A673 (cell line): ENCODE data around the gene EHBP1L1. TPM values are rescaled to one million over a fixed set of nuclear protein-coding genes. Genes with fewer than 3 reads are reported as not detected.

Source experiments
- BruUV-seq: library from RNA; stranded (reverse); fragments of 400-500 nt; replicated peaks from 2 replicates; lab custom pipeline; 2021; lab: Mats Ljungman, UMichigan
- CTCF ChIA-PET: fragments of 300-600 bp; sonication (Branson Sonifier 250); formaldehyde crosslinking; loops from one replicate; lab custom pipeline; 2022; ENCODE audit warnings: antibody characterized with exemption; lab: Charles Lee
- POLR2A ChIA-PET: fragments of 300-600 bp; sonication (Branson Sonifier 250); formaldehyde crosslinking; loops from one replicate; lab custom pipeline; 2022; ENCODE audit warnings: antibody characterized with exemption; ENCODE audit not compliant: low non-redundant PET; lab: Charles Lee
- DNase-seq: peaks from one replicate; pipeline ENCODE4 v3.0.0-alpha.2; 2015; ENCODE audit warnings: low spot score
- H3K27ac ChIP-seq: fragments of 200-600 bp; sonication (generic); 2 replicates; pipeline ENCODE4 v1.5.1; 2016; ENCODE audit warnings: mixed run types, low read depth, mild to moderate bottlenecking, mixed read lengths, antibody characterized with exemption, low read length; ENCODE audit not compliant: poor library complexity, severe bottlenecking
- H3K27me3 ChIP-seq: fragments of 200-600 bp; sonication (generic); replicated peaks from 2 replicates; pipeline ENCODE4 v1.6.1; 2017; ENCODE audit warnings: mixed run types, low read depth, mild to moderate bottlenecking, mixed read lengths, antibody characterized with exemption, low read length; ENCODE audit not compliant: insufficient read depth, poor library complexity
- H3K36me3 ChIP-seq: fragments of 200-600 bp; sonication (generic); 2 replicates; pipeline ENCODE4 v1.6.1; 2016; ENCODE audit warnings: mixed run types, mild to moderate bottlenecking, mixed read lengths, antibody characterized with exemption, low read length; ENCODE audit not compliant: insufficient read depth, poor library complexity, severe bottlenecking
- H3K4me1 ChIP-seq: fragments of 200-600 bp; sonication (generic); 2 replicates; pipeline ENCODE4 v1.6.1; 2017; ENCODE audit warnings: mixed run types, mild to moderate bottlenecking, mixed read lengths, antibody characterized with exemption, low read length; ENCODE audit not compliant: insufficient read depth, poor library complexity, severe bottlenecking
- H3K4me3 ChIP-seq: fragments of 200-600 bp; sonication (generic); 2 replicates; pipeline ENCODE4 v1.5.1; 2016; ENCODE audit warnings: low read depth, mixed run types, mild to moderate bottlenecking, mixed read lengths, low read length; ENCODE audit not compliant: poor library complexity, severe bottlenecking
- H3K9me3 ChIP-seq: fragments of 200-600 bp; sonication (generic); 2 replicates; pipeline ENCODE4 v1.6.1; 2016; ENCODE audit warnings: mixed run types, low read depth, mild to moderate bottlenecking, mixed read lengths, antibody characterized with exemption, low read length; ENCODE audit not compliant: poor library complexity, severe bottlenecking
- CTCF ChIP-seq: fragments of 300-800, 200-600 bp; sonication (generic); conservative IDR thresholded peaks from 2 replicates; pipeline ENCODE4 v1.5.1; 2017; ENCODE audit warnings: low read depth, mild to moderate bottlenecking, antibody characterized with exemption, low read length, moderate library complexity, mixed read lengths
- EZH2 ChIP-seq: fragments of 200-600 bp; sonication (generic); IDR thresholded peaks from 2 replicates; pipeline ENCODE4 v1.6.1; 2017; ENCODE audit warnings: borderline replicate concordance, low read depth, mild to moderate bottlenecking, mixed read lengths, antibody characterized with exemption, low read length; ENCODE audit not compliant: poor library complexity, severe bottlenecking
- intact Hi-C: fragments of 100-400 bp; cut with micrococcal nuclease; formaldehyde crosslinking; loops from one replicate; pipeline ENCODE4 v1.10.0; 2022; ENCODE audit not compliant: unreplicated experiment
- total RNA-seq: library from RNA; stranded (reverse); gene quantifications from 2 replicates; pipeline ENCODE4 v1.2.3, GENCODE V29; 2021

The EHBP1L1 gene
- total RNA-seq, 1 experiment from 2014 or later, result 29.5 TPM

- no peak overlapping the region for H3K4me3 ChIP-seq
- intact Hi-C loops, result no loop called here
- TSS peak; percentile 60 for BruUV-seq
- CTCF ChIA-PET, result no interaction called here
- no peaks in the 10 kb centered on the region for H3K27me3 ChIP-seq
- no peak for DNase-seq
- TF ChIP-seq CTCF (no peak), EZH2 (no peak)
- no peak overlapping the region for H3K27ac ChIP-seq
- peaks cover 29% of the 10 kb centered on the region for H3K36me3 ChIP-seq
- H3K4me1 ChIP-seq, result peaks cover 10% of the 10 kb centered on the region
- POLR2A ChIA-PET, result interaction anchor here (0.6 kb wide), 1 partner anchor 147 kb away, joined by 16 read pairs; no protein-coding TSS in a partner anchor
- H3K9me3 ChIP-seq, result no peaks in the 10 kb centered on the region
These were observed 38.1 kb upstream of the EHBP1L1 start for GRCh38 chr11:65537620-65538231.

GRCh38 chr11:65538232-65538914 lies 37.5 kb upstream of the EHBP1L1 start:
- TF ChIP-seq EZH2 (no peak), CTCF (no peak)
- POLR2A ChIA-PET, result interaction anchor here (0.5 to 0.6 kb wide), 2 partner anchors 11 to 148 kb away, joined by 4 to 16 read pairs; no protein-coding TSS in a partner anchor
- no TSS peak for BruUV-seq
- no peaks in the 10 kb centered on the region for H3K9me3 ChIP-seq
- intact Hi-C loops, result no loop called here
- H3K4me1 ChIP-seq, result peaks cover 10% of the 10 kb centered on the region
- no peak overlapping the region for H3K27ac ChIP-seq
- H3K4me3 ChIP-seq, result no peak overlapping the region
- peaks cover 24% of the 10 kb centered on the region for H3K36me3 ChIP-seq
- no peaks in the 10 kb centered on the region for H3K27me3 ChIP-seq
- no peak for DNase-seq
- CTCF ChIA-PET, result no interaction called here

GRCh38 chr11:65538915-65539743 lies 36.7 kb upstream of the EHBP1L1 start:
- Histone ChIP-seq H3K27me3 (no peaks in the 10 kb centered on the region), H3K4me3 (no peak overlapping the region), H3K4me1 (peaks cover 10% of the 10 kb centered on the region), H3K27ac (no peak overlapping the region), H3K36me3 (peaks cover 24% of the 10 kb centered on the region), H3K9me3 (no peaks in the 10 kb centered on the region)
- no peak for TF ChIP-seq EZH2
- TF ChIP-seq CTCF, result no peak
- ChIA-PET CTCF (interaction anchor here (1.5 to 1.9 kb wide), 2 partner anchors 14 to 33 kb away, joined by 4 to 13 read pairs; partner anchors contain the start of genes FAM89B and SCYL1), POLR2A (interaction anchor here (0.5 kb wide), 1 partner anchor 10 kb away, joined by 4 read pairs; no protein-coding TSS in a partner anchor)
- no TSS peak for BruUV-seq
- no peak for DNase-seq
- intact Hi-C loops, result no loop called here
